HuH-7 (cell line): ENCODE measurements around the gene KCND3.
A peak's percentile ranks its signal among the peaks of the same experiment; 100 is the strongest.
"Not testable (repeated sequence)": the region's sequence is repeated elsewhere in the genome, so short reads cannot be mapped to it uniquely, and the experiment has no call there.

ENCODE experiments used
- DNase-seq: peaks from one replicate; pipeline ENCODE4 v3.0.0; 2011; ENCODE audit warnings: low spot score

Gene KCND3

DNA sequence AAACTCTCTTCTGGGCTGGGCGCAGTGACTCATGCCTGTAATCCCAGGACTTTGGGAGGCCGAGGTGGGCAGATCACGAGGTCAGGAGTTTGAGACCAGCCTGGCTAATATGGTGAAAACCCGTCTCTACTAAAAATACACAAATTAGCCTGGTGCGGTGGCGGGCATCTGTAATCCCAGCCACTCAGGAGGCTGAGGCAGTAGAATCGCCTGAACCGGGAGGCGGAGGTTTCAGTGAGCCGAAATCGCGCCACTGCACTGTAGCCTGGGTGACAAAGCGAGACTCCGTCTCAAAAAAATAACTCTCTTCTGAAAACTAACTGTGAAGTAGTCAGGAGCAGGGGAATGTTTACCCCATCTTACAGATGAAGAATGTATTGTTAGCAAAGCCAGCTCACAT, 247.2 kb downstream of the KCND3 start:
- DNase-seq: not testable (repeated sequence)

DNA sequence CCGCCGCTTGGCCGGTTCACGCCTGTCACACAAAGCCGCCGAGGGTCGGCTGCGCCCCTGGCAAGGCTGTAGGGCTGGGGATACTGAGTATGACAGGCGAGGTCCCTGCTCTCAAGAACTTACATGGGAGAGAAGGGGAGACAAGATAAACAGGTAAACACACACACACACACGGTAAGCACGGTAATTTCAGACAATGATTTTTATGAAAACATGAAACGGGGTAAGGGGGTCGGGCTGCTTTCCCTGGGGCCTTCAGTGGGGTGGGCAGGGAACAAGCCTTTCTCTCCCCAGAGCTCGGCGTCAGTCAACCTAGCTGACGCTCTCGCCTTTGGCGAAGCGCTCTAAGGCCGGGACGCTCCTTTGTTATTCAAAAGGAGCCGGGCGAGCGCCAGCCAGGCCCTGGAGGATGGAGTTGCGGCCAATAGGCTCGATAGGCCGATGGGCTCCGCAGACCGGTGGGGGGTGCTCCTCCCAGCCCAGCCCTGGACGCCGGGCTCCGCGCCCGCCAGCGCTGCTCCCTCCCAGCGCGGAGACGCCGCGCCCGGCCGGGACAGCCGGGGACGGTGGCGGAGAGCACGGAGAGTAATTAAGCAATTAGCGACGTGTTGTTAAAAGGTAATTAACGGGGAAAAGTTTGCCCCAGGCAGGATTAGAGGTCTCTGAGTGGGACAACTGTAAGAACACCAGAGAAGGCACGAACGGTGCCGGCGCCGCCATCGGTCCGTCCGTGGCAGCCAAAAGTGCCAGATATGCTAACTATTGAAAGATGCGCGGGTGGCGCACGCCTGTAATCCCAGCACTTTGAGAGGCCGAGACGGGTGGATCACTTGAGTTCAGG, 249.3 kb downstream of the KCND3 start:
- DNase-seq: peak; percentile 68

GRCh38 chr1:111739194-111739924, 250.1 kb downstream of the KCND3 start, which contains the start of gene INKA2:
TSS of gene INKA2 (minus strand) at chr1:111739395. CDS start at chr1:111739242, 153 bp downstream.
- peak; percentile 90 for DNase-seq

DNA sequence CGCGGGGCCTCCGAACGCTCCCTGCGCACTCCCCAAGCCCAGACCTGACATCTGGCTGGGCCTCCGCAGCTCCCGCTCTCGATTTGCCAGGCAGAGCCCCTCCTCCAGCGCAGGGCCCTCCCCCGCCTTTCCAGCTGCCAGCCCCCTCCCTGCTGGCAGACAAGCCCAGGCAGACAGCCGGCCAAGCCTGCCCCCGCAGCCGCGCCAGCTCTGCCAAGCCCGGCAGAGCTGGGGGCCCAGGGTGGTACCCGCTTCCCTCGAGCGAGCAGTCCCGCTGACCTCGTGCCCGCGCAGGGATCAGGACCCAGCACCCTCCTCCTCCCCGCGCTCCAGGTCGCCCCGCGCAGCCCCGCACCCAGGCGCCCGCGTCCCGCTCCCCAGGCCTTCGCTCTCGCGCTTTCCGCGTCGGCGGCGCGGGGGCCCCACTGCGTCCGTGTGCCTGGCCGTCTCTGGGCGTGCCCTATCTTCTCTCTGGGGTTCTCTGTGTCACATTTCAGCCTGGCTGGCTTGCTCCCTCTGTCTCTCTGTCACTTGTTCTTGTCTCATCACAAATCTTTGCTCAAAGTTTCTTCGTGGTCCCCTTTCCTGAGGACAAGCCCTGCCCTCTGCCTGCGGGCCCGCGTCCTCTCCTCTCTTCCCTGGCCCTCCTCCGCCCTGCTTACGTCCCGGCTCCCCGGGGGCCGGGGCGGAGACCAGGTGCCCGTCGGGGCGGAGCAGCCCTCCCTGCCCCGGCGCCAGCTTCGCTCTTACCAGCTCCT, 250.9 kb downstream of the KCND3 start:
- DNase-seq: peak; percentile 44

DNA sequence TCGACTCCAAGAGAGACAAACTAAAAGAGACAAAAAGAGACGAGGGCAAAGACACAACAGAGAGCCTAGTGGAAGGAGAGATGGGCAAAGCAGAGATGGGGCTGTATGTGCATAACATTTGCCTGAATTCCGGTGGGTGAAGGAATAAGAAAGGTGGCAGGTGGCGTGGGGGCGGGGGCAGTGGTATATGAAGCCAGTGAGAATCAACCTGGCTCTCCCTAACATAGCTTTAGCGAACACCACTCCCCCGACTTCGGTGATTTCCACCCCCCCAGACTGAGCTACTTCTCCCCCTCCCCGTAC, 251.4 kb downstream of the KCND3 start:
- DNase-seq: no peak

GRCh38 chr1:111737216-111738132, 252.0 kb downstream of the KCND3 start:
- DNase-seq: no peak

- no peak for DNase-seq
Observed at GRCh38 chr1:111736548-111737215, 252.8 kb downstream of the KCND3 start.

DNA sequence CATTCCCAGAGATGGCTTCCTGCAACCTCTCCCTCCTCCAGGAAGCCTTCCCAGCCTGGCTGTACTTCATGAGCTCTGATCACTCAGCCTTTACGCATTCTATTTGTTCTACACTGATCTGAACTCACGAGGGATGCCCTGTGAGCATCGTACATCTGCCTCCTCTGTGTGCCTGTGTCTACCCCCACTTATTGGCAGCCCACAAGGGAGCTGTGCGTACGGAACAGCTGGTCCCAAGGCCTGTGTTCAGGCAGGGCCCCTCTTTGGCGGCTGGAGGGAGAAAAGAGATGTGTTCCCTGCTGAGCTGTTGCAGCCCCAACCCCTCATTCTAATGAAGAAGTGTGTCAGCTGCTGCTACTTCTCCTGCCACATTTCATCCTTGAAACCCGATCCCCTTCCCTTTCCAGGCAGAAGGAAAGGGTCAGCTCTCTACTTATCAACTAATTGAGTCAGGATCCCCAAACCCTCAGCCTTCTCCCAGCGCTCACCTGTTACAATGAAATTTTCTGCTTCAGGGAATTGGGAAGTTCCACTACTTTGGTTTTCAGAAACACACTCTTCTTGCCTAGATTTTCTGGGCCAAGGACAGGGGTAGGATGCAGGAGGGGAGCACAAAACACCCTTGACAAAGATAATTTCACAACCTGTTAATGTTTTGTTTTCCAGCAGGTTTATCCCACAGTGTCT, 253.5 kb downstream of the KCND3 start:
- DNase-seq: no peak

GRCh38 chr1:111735321-111735720, 254.1 kb downstream of the KCND3 start:
- no peak for DNase-seq

GRCh38 chr1:111734856-111735255, 254.6 kb downstream of the KCND3 start:
- no peak for DNase-seq

- DNase-seq: no peak
Observed at GRCh38 chr1:111734426-111734825, 255.0 kb downstream of the KCND3 start.

- no peak for DNase-seq
Observed at GRCh38 chr1:111733992-111734341, 255.5 kb downstream of the KCND3 start.

DNA sequence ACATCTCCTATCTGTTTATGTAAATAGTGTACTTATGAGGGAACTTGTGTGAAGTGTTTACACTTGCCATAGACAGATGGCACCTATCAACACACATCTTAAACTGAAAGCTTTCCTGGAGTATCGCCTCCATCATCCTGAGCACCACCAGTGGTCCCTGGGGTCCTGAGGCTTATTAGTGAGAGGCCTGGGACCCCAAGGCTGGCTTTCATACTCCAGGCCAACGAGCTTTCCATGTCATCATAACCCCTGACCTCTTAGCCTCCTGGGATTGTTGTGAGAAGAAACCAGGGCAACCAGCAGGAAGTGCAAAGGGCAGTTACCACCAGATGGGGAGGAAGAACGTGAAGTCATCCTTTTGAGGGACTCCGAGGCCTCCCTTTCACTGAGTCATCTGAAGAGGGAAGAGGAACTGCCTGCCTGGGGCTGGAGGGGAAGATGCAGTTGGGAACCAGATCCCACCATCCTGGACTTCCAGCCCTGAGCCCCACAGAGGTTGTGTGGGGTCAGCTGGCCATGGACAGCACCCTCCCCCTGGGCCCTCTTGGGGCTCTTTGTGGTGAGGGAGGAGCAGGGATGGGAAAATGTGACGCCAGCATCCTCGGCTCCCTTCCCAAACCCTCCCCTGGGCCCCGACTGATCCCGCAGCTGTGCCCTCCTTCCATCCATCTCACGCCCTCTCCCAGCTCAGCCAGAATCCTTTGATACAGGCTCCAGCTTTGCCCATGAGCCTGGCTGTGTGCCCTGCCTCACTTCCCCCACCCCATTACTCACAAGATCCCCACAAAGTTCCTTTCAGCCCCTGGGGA, 256.1 kb downstream of the KCND3 start:
- peak; percentile 37 for DNase-seq

- DNase-seq: no peak
Observed at GRCh38 chr1:111732718-111733117, 256.8 kb downstream of the KCND3 start.

GRCh38 chr1:111731956-111732355, 257.5 kb downstream of the KCND3 start:
- DNase-seq: no peak

- no peak for DNase-seq
Observed at GRCh38 chr1:111730706-111731105, 258.8 kb downstream of the KCND3 start.

DNA sequence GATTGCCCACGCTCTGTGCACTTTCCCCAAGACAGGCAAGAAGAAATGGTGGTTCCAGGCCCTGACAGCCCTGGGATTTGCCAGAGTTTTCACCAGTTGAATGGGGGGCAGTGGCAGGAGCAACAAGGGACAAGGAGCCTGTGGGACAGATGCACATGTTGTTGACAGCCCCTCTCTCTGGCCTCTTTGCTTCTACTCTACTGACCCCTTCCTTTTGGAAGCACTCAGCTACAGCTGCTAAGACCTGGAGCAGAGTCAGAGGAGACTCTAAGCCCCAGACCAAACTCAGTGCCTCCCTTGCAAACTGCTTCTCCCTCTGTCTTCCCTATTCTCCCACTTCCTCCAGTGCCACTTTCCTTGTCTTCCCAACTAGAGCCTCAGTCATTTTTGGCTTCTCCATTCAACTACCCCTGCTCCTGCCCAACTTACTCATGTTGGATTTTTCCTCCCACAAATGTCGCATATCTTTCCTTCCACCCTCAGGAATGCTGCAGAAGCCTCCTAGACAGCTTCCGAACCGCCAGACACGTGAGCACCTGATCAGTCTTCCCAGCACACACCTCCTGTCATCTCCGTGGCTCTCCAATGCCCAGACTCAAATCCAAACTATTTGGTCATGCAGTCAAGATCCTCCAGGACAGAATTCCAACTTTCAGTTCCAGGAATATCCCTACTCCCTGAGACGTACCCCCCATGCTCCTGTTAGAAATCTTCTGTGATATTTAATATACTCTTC, 259.4 kb downstream of the KCND3 start:
- DNase-seq: no peak

- no peak for DNase-seq
Observed at GRCh38 chr1:111729271-111729921, 260.1 kb downstream of the KCND3 start.
